Gastroesophageal sphincter (tissue), 3 donors: Measurements from ENCODE around the gene ETV6.

Experiments used
- POLR2A ChIP-seq, 2 donors: fragments of 450-650 bp; IDR thresholded peaks; one replicate each; pipeline ENCODE4 v1.6.1; 2017; ENCODE audit warnings: antibody characterized with exemption in 2 of 2, mild to moderate bottlenecking in 2 of 2, moderate library complexity in 1 of 2
- POLR2AphosphoS5 ChIP-seq: sonication (generic); formaldehyde crosslinking; IDR thresholded peaks from one replicate; pipeline ENCODE4 v1.6.1; 2017; ENCODE audit warnings: antibody characterized with exemption
- TF ChIP-seq, protein P1 (sequence below), 4 experiments: fragments of 200-600 bp in 2 of 4; fragments of 450-650 bp in 2 of 4; sonication (generic) in 1 of 4; IDR thresholded peaks; one replicate each; pipeline ENCODE4 v1.5.1; 2017 to 2019; ENCODE audit warnings: antibody characterized with exemption in 4 of 4, mild to moderate bottlenecking in 2 of 4, moderate library complexity in 2 of 4

DNA sequence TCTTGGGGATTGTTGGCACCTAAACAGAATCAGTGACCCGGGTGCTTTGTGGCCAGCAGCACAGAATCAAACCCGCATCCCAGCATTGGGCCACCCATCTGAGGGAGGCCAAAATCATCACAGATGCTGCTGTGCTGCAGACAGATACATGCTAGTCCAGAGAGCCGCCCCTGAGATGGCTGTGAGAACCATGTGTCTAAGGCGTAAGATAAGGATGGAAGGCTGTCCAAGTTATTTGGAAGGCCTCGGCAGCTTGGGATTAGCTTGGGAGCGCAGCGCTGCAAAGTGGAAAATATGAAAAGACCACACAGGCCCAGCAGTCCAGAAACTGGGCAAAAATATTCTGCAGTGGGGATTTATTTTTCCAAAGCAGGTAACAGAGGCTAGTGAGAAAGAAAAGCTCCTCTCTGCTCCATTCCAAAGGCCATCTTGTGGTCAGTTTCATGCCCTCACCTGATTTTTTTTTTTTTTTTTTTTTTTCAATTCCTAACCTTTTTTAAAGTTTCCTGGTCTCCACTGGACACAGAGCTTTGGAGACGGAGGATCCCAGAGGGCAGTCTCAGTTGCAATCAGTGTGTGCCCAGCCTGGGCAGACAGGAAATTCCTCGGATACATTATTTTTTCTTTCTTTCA, 242.4 kb downstream of the ETV6 start:
- TF ChIP-seq, protein P1, sequence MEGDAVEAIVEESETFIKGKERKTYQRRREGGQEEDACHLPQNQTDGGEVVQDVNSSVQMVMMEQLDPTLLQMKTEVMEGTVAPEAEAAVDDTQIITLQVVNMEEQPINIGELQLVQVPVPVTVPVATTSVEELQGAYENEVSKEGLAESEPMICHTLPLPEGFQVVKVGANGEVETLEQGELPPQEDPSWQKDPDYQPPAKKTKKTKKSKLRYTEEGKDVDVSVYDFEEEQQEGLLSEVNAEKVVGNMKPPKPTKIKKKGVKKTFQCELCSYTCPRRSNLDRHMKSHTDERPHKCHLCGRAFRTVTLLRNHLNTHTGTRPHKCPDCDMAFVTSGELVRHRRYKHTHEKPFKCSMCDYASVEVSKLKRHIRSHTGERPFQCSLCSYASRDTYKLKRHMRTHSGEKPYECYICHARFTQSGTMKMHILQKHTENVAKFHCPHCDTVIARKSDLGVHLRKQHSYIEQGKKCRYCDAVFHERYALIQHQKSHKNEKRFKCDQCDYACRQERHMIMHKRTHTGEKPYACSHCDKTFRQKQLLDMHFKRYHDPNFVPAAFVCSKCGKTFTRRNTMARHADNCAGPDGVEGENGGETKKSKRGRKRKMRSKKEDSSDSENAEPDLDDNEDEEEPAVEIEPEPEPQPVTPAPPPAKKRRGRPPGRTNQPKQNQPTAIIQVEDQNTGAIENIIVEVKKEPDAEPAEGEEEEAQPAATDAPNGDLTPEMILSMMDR (IDR thresholded peaks at IDR 0.05) = peak; percentile 35 to 45 (median 40)
- TF ChIP-seq POLR2A (IDR thresholded peaks at IDR 0.05) (no peak), POLR2AphosphoS5 (no peak)
